HepG2 (cell line): ENCODE results near the gene KCNJ6. TPM values are rescaled to one million over a fixed set of nuclear protein-coding genes. Genes with fewer than 3 reads are reported as not detected.

Experiments used
- CREB1 ChIP-seq, 2 experiments: fragments of 450-650 bp in 1 of 2; IDR thresholded peaks; 2 replicates each; pipeline ENCODE4 v1.6.1; 2016 to 2017; ENCODE audit warnings: control low read depth in 1 of 2, mild to moderate bottlenecking in 1 of 2, missing compliant biosample characterization in 1 of 2, missing genetic modification characterization in 1 of 2
- KAT8 ChIP-seq: IDR thresholded peaks from 2 replicates; pipeline ENCODE4 v1.6.1; 2016; ENCODE audit warnings: missing genetic modification reagents, missing compliant biosample characterization
- RFX3 ChIP-seq: IDR thresholded peaks from 2 replicates; pipeline ENCODE4 v1.6.1; 2016; ENCODE audit warnings: missing biosample characterization, missing genetic modification reagents
- SMYD3 ChIP-seq: sonication (generic); formaldehyde crosslinking; IDR thresholded peaks from 2 replicates; pipeline ENCODE4 v1.8.1; 2023; ENCODE audit warnings: mild to moderate bottlenecking, missing genetic modification reagents
- TBX2 ChIP-seq: sonication (generic); formaldehyde crosslinking; IDR thresholded peaks from 2 replicates; pipeline ENCODE4 v1.5.0; 2020; ENCODE audit warnings: missing genetic modification reagents, mild to moderate bottlenecking, borderline replicate concordance
- YEATS4 ChIP-seq: sonication (generic); formaldehyde crosslinking; IDR thresholded peaks from 2 replicates; pipeline ENCODE4 v1.4.0; 2020; ENCODE audit warnings: missing genetic modification reagents, borderline replicate concordance
- ZFX ChIP-seq: sonication (generic); formaldehyde crosslinking; IDR thresholded peaks from 2 replicates; pipeline ENCODE4 v1.4.0; 2020; ENCODE audit warnings: mild to moderate bottlenecking, low read depth, missing genetic modification reagents, moderate library complexity
- ZNF407 ChIP-seq: sonication (generic); formaldehyde crosslinking; IDR thresholded peaks from one replicate; pipeline ENCODE4 v1.5.1; 2020; ENCODE audit warnings: mild to moderate bottlenecking, missing genetic modification reagents; ENCODE audit errors: not compliant biosample characterization
- ZNF547 ChIP-seq: sonication (generic); formaldehyde crosslinking; IDR thresholded peaks from 2 replicates; pipeline ENCODE4 v1.5.1; 2020; ENCODE audit warnings: mild to moderate bottlenecking, missing genetic modification reagents
- ZNF614 ChIP-seq: IDR thresholded peaks from 2 replicates; pipeline ENCODE4 v1.6.1; 2018; ENCODE audit warnings: missing biosample characterization, missing genetic modification reagents, inconsistent platforms, borderline replicate concordance
- polyA plus RNA-seq, 8 experiments: library from polyadenylated mRNA; depleted of rRNA in 3 of 8; stranded (reverse) in 7 of 8; unstranded in 1 of 8; fragments of >200 nt; fragmentation: Illumina TruSeq in 4 of 8; extraction: Trizol in 4 of 8; gene quantifications; 2 replicates each; pipeline versions ENCODE4 v1.2.1 to v1.2.3, GENCODE V29; 2011 to 2016; ENCODE audit warnings: low read depth in 4 of 8, missing spikeins in 1 of 8, mixed read lengths in 1 of 8; ENCODE audit not compliant: insufficient read depth in 1 of 8
- total RNA-seq, 5 experiments: library from RNA; depleted of rRNA; stranded (reverse); fragments of >200 nt; fragmentation: Illumina TruSeq; extraction: Trizol; gene quantifications; 2 replicates each; pipeline ENCODE4 v1.2.3, GENCODE V29; 2016; ENCODE audit warnings: low read depth in 1 of 5
- TF ChIP-seq, protein P1 (sequence below): sonication (generic); formaldehyde crosslinking; IDR thresholded peaks from 2 replicates; pipeline ENCODE4 v1.5.0; 2020; ENCODE audit warnings: mild to moderate bottlenecking, missing genetic modification reagents

KCNJ6 gene
- total and polyA plus RNA-seq, 2 of the 13 experiments (the other 11 are each of a cell fraction or from before 2014, with no cell fraction given) = not detected

- TF ChIP-seq ZNF407 (no peak), CREB1 (IDR thresholded peaks at IDR 0.05) (no peak), CREB1 (CRISPR knock-in tag; IDR thresholded peaks at IDR 0.05) (no peak), ZFX (CRISPR knock-in tag) (no peak), SMYD3 (no peak), TBX2 (CRISPR knock-in tag) (no peak), YEATS4 (CRISPR knock-in tag) (no peak), RFX3 (CRISPR knock-in tag) (no peak), ZNF614 (CRISPR knock-in tag) (no peak), ZNF547 (CRISPR knock-in tag) (no peak), KAT8 (CRISPR knock-in tag) (no peak)
- TF ChIP-seq, protein P1, sequence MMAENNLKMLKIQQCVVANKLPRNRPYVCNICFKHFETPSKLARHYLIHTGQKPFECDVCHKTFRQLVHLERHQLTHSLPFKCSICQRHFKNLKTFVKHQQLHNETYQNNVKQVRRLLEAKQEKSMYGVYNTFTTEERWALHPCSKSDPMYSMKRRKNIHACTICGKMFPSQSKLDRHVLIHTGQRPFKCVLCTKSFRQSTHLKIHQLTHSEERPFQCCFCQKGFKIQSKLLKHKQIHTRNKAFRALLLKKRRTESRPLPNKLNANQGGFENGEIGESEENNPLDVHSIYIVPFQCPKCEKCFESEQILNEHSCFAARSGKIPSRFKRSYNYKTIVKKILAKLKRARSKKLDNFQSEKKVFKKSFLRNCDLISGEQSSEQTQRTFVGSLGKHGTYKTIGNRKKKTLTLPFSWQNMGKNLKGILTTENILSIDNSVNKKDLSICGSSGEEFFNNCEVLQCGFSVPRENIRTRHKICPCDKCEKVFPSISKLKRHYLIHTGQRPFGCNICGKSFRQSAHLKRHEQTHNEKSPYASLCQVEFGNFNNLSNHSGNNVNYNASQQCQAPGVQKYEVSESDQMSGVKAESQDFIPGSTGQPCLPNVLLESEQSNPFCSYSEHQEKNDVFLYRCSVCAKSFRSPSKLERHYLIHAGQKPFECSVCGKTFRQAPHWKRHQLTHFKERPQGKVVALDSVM = no peak
Observed at GRCh38 chr21:37827913-37828312, 88.3 kb downstream of the KCNJ6 start (continued).
